Prostate gland (tissue), 2 donors: ENCODE measurements around the gene ZNF317. TPM values are rescaled to one million over a fixed set of nuclear protein-coding genes. Genes with fewer than 3 reads are reported as not detected.

ENCODE experiments used
- DNase-seq: peaks from one replicate; pipeline ENCODE4 v3.0.0-alpha.2; 2019; ENCODE audit warnings: low spot score
- H3K27ac ChIP-seq, 2 donors: fragments of 200-600 bp; sonication (generic); 2 replicates each; pipeline ENCODE4 v1.5.1; 2017 to 2019
- H3K27me3 ChIP-seq: fragments of 200-600 bp; sonication (generic); replicated peaks from 2 replicates; pipeline ENCODE4 v1.5.1; 2019; ENCODE audit not compliant: insufficient read depth
- H3K36me3 ChIP-seq, 2 donors: fragments of 200-600 bp; sonication (generic); 1 replicate in 1 of 2; 2 replicates in 1 of 2; pipeline versions ENCODE4 v1.5.1 to v1.8.1; 2017 to 2019
- H3K4me1 ChIP-seq: fragments of 200-600 bp; sonication (generic); replicated peaks from 2 replicates; pipeline ENCODE4 v1.5.1; 2019
- H3K4me3 ChIP-seq, 2 donors: fragments of 200-600 bp; sonication (generic); 2 replicates each; pipeline ENCODE4 v1.5.1; 2017 to 2019
- H3K9me3 ChIP-seq: fragments of 200-600 bp; sonication (generic); 2 replicates; pipeline ENCODE4 v1.5.1; 2017
- POLR2A ChIP-seq: fragments of 450-650 bp; IDR thresholded peaks from one replicate; pipeline ENCODE4 v1.6.1; 2016; ENCODE audit warnings: antibody characterized with exemption, mild to moderate bottlenecking
- POLR2AphosphoS5 ChIP-seq: sonication (generic); formaldehyde crosslinking; IDR thresholded peaks from one replicate; pipeline ENCODE4 v1.6.1; 2017; ENCODE audit warnings: antibody characterized with exemption
- WGBS: methylation state at CpG from one replicate; pipeline ENCODE4 v1.1.5; 2018; 5-methylcytosine and 5-hydroxymethylcytosine counted together
- intact Hi-C: fragments of 100-400 bp; cut with DNase I; formaldehyde crosslinking; loops from one replicate; pipeline ENCODE4 v1.14.2; 2022
- total RNA-seq, 2 donors: library from RNA; depleted of rRNA; stranded (reverse); fragments of >200 nt; gene quantifications; one replicate each; pipeline ENCODE4 v1.1.0, GENCODE V29; 2016
- TF ChIP-seq, protein P1 (sequence below), 4 experiments: fragments of 200-600 bp in 2 of 4; fragments of 450-650 bp in 2 of 4; sonication (generic) in 2 of 4; IDR thresholded peaks; 1 replicate in 3 of 4; 2 replicates in 1 of 4; pipeline ENCODE4 v1.5.1; 2016 to 2019; ENCODE audit warnings: antibody characterized with exemption in 4 of 4, mild to moderate bottlenecking in 2 of 4, moderate library complexity in 2 of 4

ZNF317 gene
- total RNA-seq, 2 donors from 2014 or later = 18.3 to 22.9 TPM

DNA sequence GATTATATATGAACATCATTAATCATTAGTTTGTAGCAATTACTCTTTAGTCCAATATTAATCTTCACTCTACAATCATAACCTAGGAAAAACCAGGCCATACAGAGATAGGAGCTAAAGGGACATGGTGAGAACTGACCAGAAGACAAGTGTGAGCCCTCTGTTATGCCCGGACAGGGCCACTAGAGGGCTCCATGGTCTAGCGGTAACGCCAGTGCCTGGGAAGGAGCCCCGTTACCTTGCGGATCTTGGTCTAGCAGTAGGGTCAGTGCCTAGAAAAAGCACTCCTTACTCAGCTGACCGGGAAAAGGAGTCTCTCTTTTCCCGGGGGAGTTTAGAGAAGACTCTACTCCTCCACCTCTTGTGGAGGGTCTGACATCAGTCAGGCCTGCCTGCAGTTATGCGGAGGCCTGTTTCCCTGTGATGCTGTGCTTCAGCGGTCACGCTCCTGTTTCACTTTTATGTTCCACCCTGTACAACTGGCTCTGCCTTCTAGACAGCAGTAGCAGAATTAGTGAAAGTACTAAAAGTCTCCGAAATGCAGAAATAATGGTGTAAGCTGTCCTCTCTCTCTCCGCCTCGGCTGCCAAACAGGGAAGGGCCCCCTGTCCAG is 65.4 kb downstream of the ZNF317 start:
- H3K9me3 ChIP-seq = no peaks in the 10 kb centered on the region
- TF ChIP-seq POLR2A (no peak), POLR2AphosphoS5 (peak; percentile 22)
- TF ChIP-seq, protein P1, sequence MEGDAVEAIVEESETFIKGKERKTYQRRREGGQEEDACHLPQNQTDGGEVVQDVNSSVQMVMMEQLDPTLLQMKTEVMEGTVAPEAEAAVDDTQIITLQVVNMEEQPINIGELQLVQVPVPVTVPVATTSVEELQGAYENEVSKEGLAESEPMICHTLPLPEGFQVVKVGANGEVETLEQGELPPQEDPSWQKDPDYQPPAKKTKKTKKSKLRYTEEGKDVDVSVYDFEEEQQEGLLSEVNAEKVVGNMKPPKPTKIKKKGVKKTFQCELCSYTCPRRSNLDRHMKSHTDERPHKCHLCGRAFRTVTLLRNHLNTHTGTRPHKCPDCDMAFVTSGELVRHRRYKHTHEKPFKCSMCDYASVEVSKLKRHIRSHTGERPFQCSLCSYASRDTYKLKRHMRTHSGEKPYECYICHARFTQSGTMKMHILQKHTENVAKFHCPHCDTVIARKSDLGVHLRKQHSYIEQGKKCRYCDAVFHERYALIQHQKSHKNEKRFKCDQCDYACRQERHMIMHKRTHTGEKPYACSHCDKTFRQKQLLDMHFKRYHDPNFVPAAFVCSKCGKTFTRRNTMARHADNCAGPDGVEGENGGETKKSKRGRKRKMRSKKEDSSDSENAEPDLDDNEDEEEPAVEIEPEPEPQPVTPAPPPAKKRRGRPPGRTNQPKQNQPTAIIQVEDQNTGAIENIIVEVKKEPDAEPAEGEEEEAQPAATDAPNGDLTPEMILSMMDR (IDR thresholded peaks at IDR 0.05) = peak; percentile 55 to 79 (median 68)
- intact Hi-C loops = loop anchor here (2.0 to 10.0 kb wide), 3 partner anchors 229 to 591 kb away; partner anchors contain the start of genes ZNF121 and ZNF266
- no peak overlapping the region for H3K4me3 ChIP-seq
- WGBS = 32% methylated on average over 13 of the region's 13 CpGs
- no peaks in the 10 kb centered on the region for H3K36me3 ChIP-seq
- no peaks in the 10 kb centered on the region for H3K27me3 ChIP-seq
- peak; percentile 58 for DNase-seq
- no peak overlapping the region for H3K27ac ChIP-seq
- no peaks in the 10 kb centered on the region for H3K4me1 ChIP-seq

Other genes starting within 250 kb of the ZNF317 start
- gene MUC16, start 130.0 kb upstream of the ZNF317 start, total RNA-seq = 1 to 10 TPM in 1 of 2 donors, under 1 TPM in 1; 0.14 to 1.2 TPM
- not detected for gene OR1M1, start 53.3 kb upstream of the ZNF317 start, total RNA-seq
- gene OR7G2, start 32.9 kb upstream of the ZNF317 start, total RNA-seq = not detected
- not detected for gene OR7G1, start 24.6 kb upstream of the ZNF317 start, total RNA-seq
- not detected for gene OR7G3, start 13.4 kb upstream of the ZNF317 start, total RNA-seq
- under 1 TPM in 1 of 2 donors, not detected in 1; 0.17 TPM for gene OR7D2, start 38.6 kb downstream of the ZNF317 start, total RNA-seq
- not detected for gene OR7D4, start 79.2 kb downstream of the ZNF317 start, total RNA-seq
- not detected for gene OR7E24, start 110.5 kb downstream of the ZNF317 start, total RNA-seq
- 10 to 100 TPM in 1 of 2 donors, 1 to 10 TPM in 1; 9.6 to 19.4 TPM for gene ZNF699, start 169.4 kb downstream of the ZNF317 start, total RNA-seq
- gene ZNF559, start 183.8 kb downstream of the ZNF317 start, total RNA-seq = 10 to 100 TPM; 19.4 to 30.3 TPM
- 1 to 10 TPM; 7.1 to 8.1 TPM for gene ZNF177, start 222.6 kb downstream of the ZNF317 start, total RNA-seq